ENCODE measurements around the gene FAM162B.
"Not testable (repeated sequence)": the region's sequence is repeated elsewhere in the genome, so short reads cannot be mapped to it uniquely, and the experiment has no call there.

The FAM162B gene

GRCh38 chr6:116764961-116765841 is at the start of gene FAM162B:
Gene FAM162B, minus strand, starts transcription at chr6:116765719. Its CDS starts 143 bp downstream, at chr6:116765576.
- DNase-seq (ENCODE audit: insufficient read length, low spot score), result peak; percentile 19
- FAIRE-seq, result no peak

- DNase-seq (ENCODE audit: insufficient read length, low spot score) (no peak), FAIRE-seq (no peak)
Measured at GRCh38 chr6:116812051-116812650, 46.6 kb upstream of the FAM162B start.

- no peak for FAIRE-seq
Measured at GRCh38 chr6:116801971-116802370, 36.5 kb upstream of the FAM162B start.

GRCh38 chr6:116799945-116800344 is 34.4 kb upstream of the FAM162B start:
- FAIRE-seq, result no peak

More at GRCh38 chr6:116801971-116802370, 36.5 kb upstream of the FAM162B start:
- DNase-seq (ENCODE audit: insufficient read length, low spot score), result no peak

GRCh38 chr6:116797585-116797984 is 32.1 kb upstream of the FAM162B start:
- FAIRE-seq, result no peak
- DNase-seq (ENCODE audit: insufficient read length, low spot score), result no peak

More at GRCh38 chr6:116799945-116800344, 34.4 kb upstream of the FAM162B start:
- no peak for DNase-seq (ENCODE audit: insufficient read length, low spot score)

- no peak for FAIRE-seq
- DNase-seq (ENCODE audit: insufficient read length, low spot score), result no peak
Measured at GRCh38 chr6:116793224-116793623, 27.7 kb upstream of the FAM162B start.

- DNase-seq (ENCODE audit: insufficient read length, low spot score) (no peak), FAIRE-seq (no peak)
Measured at GRCh38 chr6:116783852-116784251, 18.3 kb upstream of the FAM162B start.

- DNase-seq (ENCODE audit: insufficient read length, low spot score), result peak; percentile 27
Measured at GRCh38 chr6:116779573-116780164, 14.2 kb upstream of the FAM162B start.

GRCh38 chr6:116773886-116774285 is 8.4 kb upstream of the FAM162B start:
- no peak for DNase-seq (ENCODE audit: insufficient read length, low spot score)
- no peak for FAIRE-seq

More at GRCh38 chr6:116779573-116780164, 14.2 kb upstream of the FAM162B start:
- FAIRE-seq, result no peak

- FAIRE-seq (no peak), DNase-seq (ENCODE audit: insufficient read length, low spot score) (no peak)
Measured at GRCh38 chr6:116772450-116772849, 6.9 kb upstream of the FAM162B start.

- FAIRE-seq (no peak), DNase-seq (ENCODE audit: insufficient read length, low spot score) (no peak)
Measured at GRCh38 chr6:116767715-116768114, 2.2 kb upstream of the FAM162B start.

GRCh38 chr6:116766506-116767176 is 1.1 kb upstream of the FAM162B start:
- no peak for FAIRE-seq
- DNase-seq (ENCODE audit: insufficient read length, low spot score), result no peak

GRCh38 chr6:116764629-116764960 is 924 bp downstream of the FAM162B start:
- DNase-seq (ENCODE audit: insufficient read length, low spot score) (no peak), FAIRE-seq (no peak)

GRCh38 chr6:116763906-116764628 is 1.5 kb downstream of the FAM162B start:
- DNase-seq (ENCODE audit: insufficient read length, low spot score) (no peak), FAIRE-seq (no peak)

- FAIRE-seq (no peak), DNase-seq (ENCODE audit: insufficient read length, low spot score) (no peak)
Measured at GRCh38 chr6:116763048-116763447, 2.5 kb downstream of the FAM162B start.

GRCh38 chr6:116762235-116762634 is 3.3 kb downstream of the FAM162B start:
- FAIRE-seq (no peak), DNase-seq (ENCODE audit: insufficient read length, low spot score) (no peak)

- no peak for FAIRE-seq
- no peak for DNase-seq (ENCODE audit: insufficient read length, low spot score)
Measured at GRCh38 chr6:116761779-116762178, 3.7 kb downstream of the FAM162B start.

GRCh38 chr6:116745176-116745575 is 20.3 kb downstream of the FAM162B start:
- FAIRE-seq, result no peak
- no peak for DNase-seq (ENCODE audit: insufficient read length, low spot score)

- FAIRE-seq (no peak), DNase-seq (ENCODE audit: insufficient read length, low spot score) (no peak)
Measured at GRCh38 chr6:116741571-116741970, 23.9 kb downstream of the FAM162B start.

GRCh38 chr6:116740486-116740885 is 25.0 kb downstream of the FAM162B start:
- not testable (repeated sequence) for DNase-seq (ENCODE audit: insufficient read length, low spot score); FAIRE-seq
